ENCODE data around the gene PAQR7.
A peak's percentile ranks its signal among the peaks of the same experiment; 100 is the strongest.

PAQR7 gene

GRCh38 chr1:25874209-25874608 is 1.3 kb downstream of the PAQR7 start:
- DNase-seq (ENCODE audit: low spot score): no peak

GRCh38 chr1:25873120-25873519 is 2.4 kb downstream of the PAQR7 start:
- no peak for DNase-seq (ENCODE audit: low spot score)

- DNase-seq (ENCODE audit: low spot score): no peak
Measured at GRCh38 chr1:25872713-25873112, 2.8 kb downstream of the PAQR7 start.

- DNase-seq (ENCODE audit: low spot score): no peak
Measured at GRCh38 chr1:25871704-25872494, 3.6 kb downstream of the PAQR7 start.

- DNase-seq (ENCODE audit: low spot score): no peak
Measured at GRCh38 chr1:25871086-25871703, 4.3 kb downstream of the PAQR7 start.

GRCh38 chr1:25870614-25871013 is 4.9 kb downstream of the PAQR7 start:
- no peak for DNase-seq (ENCODE audit: low spot score)

GRCh38 chr1:25869909-25870606 is 5.5 kb downstream of the PAQR7 start:
- DNase-seq (ENCODE audit: low spot score): no peak

GRCh38 chr1:25867210-25867991 is 8.1 kb downstream of the PAQR7 start:
- DNase-seq (ENCODE audit: low spot score): no peak

GRCh38 chr1:25866288-25866687 is 9.2 kb downstream of the PAQR7 start:
- DNase-seq (ENCODE audit: low spot score): no peak

- no peak for DNase-seq (ENCODE audit: low spot score)
Measured at GRCh38 chr1:25864434-25864833, 11.1 kb downstream of the PAQR7 start.

GRCh38 chr1:25863486-25864262 is 11.8 kb downstream of the PAQR7 start:
- no peak for DNase-seq (ENCODE audit: low spot score)

- DNase-seq (ENCODE audit: low spot score): no peak
Measured at GRCh38 chr1:25862785-25863485, 12.6 kb downstream of the PAQR7 start.

- DNase-seq (ENCODE audit: low spot score): no peak
Measured at GRCh38 chr1:25861316-25862286, 13.9 kb downstream of the PAQR7 start.

- DNase-seq (ENCODE audit: low spot score): peak; percentile 87
Measured at GRCh38 chr1:25858906-25859789, 16.4 kb downstream of the PAQR7 start, which contains the start of gene AUNIP. Gene AUNIP (minus strand): TSS chr1:25859457. CDS start chr1:25859357, 100 bp downstream.

GRCh38 chr1:25858494-25858893 is 17.0 kb downstream of the PAQR7 start:
- no peak for DNase-seq (ENCODE audit: low spot score)

GRCh38 chr1:25856856-25857255 is 18.7 kb downstream of the PAQR7 start:
- no peak for DNase-seq (ENCODE audit: low spot score)

GRCh38 chr1:25854554-25854953 is 21.0 kb downstream of the PAQR7 start:
- DNase-seq (ENCODE audit: low spot score): no peak

- no peak for DNase-seq (ENCODE audit: low spot score)
Measured at GRCh38 chr1:25848531-25848930, 27.0 kb downstream of the PAQR7 start.

GRCh38 chr1:25847929-25848328 is 27.6 kb downstream of the PAQR7 start:
- DNase-seq (ENCODE audit: low spot score): no peak

Measured in CD4-positive, alpha-beta T cell treated with Interleukin-2 at 100 ng/mL for 4 hours (primary cell).